Myocyte (in vitro differentiated cells): ENCODE results near the gene IGSF21. TPM values are rescaled to one million over a fixed set of nuclear protein-coding genes. Genes with fewer than 3 reads are reported as not detected.

Experiments
- DNase-seq: peaks from one replicate; pipeline ENCODE4 v3.0.0-alpha.2; 2012; ENCODE audit warnings: low read depth
- total RNA-seq: library from RNA; depleted of rRNA; stranded (reverse); fragments of >200 nt; gene quantifications from 2 replicates; pipeline ENCODE4 v1.2.3, GENCODE V29; 2014

The IGSF21 gene
- total RNA-seq, 1 donor from 2014 or later, result not detected

DNA sequence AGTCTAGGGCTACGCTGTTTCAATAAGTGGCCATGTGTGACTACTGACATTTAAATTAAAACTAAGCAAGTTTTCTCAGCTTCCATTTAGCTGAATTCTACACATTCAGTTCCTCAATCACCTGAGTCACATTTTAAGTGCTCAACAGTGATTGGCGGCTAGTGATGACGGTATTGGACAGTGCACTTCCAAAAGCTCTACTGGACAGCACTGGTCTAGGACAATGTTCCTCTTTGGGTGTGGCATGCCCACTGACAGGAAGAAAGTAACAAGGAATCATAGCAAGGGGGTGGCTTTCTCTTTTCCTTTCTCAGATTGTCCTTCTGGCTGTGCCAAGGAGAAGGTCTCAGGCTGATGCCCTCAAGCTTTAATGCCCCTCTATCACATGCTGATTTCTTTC is 11.7 kb downstream of the IGSF21 start:
- no peak for DNase-seq

- DNase-seq, result no peak
These were observed 12.3 kb downstream of the IGSF21 start for GRCh38 chr1:18119771-18120377.

GRCh38 chr1:18120638-18121037 is 13.0 kb downstream of the IGSF21 start:
- DNase-seq, result no peak

DNA sequence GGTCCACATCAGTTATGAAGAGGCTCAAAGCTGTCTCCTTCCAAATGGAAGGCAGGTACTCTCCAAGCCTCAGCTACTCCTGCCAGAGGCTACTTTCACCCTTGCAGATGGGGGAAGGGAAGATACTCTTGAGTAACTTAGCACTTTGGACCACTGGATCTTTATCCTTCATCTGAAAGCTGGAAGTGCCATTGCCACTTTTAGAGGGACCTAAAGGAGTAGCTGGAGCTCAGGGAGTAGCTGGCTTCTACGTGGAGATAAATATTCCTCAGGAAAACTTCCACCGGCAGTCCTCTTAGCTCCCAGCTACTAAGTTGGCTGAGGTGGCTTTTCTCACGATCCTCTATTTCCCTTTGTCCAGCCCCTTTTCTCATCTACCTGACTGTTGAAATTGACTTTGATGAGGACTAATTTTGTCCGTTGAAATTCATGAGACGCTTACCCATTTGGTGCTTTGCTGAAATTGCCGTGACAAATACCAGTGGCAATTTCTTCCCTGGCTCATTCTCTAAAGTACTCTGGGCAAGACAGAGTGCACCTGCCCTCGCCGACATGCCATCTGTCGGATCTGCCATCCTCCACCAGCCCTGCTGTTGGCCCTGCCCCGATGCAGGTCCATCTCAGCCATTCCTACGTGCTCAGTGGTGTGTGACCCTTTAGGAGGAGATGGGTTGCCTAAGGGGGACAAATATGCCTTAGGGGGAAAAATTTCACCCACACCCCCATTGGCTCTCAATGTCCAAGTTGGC is 13.6 kb downstream of the IGSF21 start:
- DNase-seq, result no peak

DNA sequence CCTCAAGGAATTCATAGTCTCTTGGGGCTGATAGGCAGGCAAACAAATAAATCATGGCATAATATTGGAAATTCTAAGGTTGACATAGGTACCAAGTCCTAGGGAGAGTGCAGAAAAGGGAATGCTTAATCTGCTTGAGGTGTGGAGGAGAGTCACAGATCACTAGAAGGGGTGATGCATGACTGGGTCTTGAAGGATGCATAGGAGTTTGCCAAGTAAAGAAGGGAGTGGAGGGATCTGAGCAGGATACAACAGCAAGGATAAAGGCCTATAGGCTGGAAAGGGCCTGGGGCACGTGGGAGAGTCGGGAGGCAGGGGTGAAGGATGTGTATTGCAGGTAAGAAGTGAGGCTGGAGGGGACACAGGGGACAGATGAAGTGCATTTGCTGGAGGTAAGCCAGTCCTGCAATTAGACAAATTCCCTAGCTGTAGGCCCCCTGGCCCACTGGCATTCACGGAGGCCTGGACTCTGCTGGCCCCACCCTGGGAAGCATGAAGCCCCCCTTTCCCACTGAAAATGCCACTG is 15.9 kb downstream of the IGSF21 start:
- DNase-seq, result no peak

DNA sequence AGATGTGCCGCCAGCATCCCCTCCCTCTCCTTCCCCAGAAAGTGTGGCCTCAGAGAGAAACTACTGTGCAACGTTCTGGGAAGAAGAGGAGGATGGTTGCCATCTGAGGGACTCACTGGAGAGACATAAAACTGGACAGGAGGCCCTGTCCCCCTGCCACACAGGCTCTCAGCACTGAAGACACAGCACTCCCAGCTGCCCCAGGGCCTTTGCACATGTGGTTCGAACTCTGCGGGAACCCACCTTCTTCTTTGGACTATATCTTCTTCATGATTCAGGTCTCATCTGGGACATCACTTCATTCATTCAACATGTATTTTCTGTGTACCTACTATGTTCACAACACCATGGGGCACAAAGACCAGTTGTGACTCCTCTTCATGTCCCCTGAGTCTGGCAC is 17.4 kb downstream of the IGSF21 start:
- DNase-seq, result no peak

- DNase-seq, result no peak
These were observed 19.0 kb downstream of the IGSF21 start for GRCh38 chr1:18126616-18127015.

GRCh38 chr1:18128298-18128697 is 20.7 kb downstream of the IGSF21 start:
- no peak for DNase-seq

DNA sequence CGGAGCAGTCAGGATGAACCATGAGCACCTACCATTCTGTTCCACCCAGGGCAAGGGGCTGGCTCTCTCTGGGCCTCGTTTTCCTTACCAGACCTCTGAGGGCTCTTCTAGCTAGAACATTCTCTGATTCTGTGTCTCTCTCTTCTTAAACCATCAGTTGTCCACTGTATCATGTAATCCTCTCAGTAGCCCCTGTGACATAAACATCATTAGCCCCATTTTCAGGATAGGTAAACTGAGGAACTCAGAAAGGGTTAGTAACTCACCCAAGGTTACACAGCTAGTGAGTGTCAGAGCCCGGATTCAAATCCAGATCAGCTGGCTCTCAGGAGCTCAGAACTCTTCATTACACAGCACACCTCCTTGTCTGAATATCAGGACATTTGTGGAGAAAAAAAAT is 22.8 kb downstream of the IGSF21 start:
- no peak for DNase-seq

- DNase-seq, result no peak
These were observed 24.6 kb downstream of the IGSF21 start for GRCh38 chr1:18132022-18132710.

GRCh38 chr1:18132711-18133541 is 25.3 kb downstream of the IGSF21 start:
- no peak for DNase-seq

- DNase-seq, result no peak
These were observed 26.9 kb downstream of the IGSF21 start for GRCh38 chr1:18134324-18135046.

- DNase-seq, result no peak
These were observed 30.3 kb downstream of the IGSF21 start for GRCh38 chr1:18137759-18138345.

GRCh38 chr1:18139198-18139981 is 31.8 kb downstream of the IGSF21 start:
- DNase-seq, result no peak

GRCh38 chr1:18140411-18140810 is 32.8 kb downstream of the IGSF21 start:
- DNase-seq, result no peak

DNA sequence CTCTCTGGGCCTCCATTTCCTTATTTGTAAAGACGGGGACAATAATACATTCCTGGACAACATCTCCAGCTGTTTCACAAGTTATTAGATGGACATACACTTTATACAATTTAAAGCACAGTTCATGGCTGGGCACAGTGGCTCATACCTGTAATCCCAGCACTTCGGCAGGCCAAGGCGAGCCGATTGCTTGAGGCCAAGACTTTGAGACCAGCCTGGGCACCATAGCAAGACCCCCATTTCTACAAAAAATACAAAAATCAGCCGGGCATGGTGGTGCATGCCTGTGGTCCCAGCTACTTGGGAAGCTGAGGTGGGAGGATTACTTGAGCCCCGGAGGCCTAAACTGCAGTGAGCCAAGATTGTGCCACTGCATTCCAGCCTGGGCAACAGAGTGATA is 34.1 kb downstream of the IGSF21 start:
- DNase-seq, result no peak

- no peak for DNase-seq
These were observed 34.9 kb downstream of the IGSF21 start for GRCh38 chr1:18142471-18142870.

DNA sequence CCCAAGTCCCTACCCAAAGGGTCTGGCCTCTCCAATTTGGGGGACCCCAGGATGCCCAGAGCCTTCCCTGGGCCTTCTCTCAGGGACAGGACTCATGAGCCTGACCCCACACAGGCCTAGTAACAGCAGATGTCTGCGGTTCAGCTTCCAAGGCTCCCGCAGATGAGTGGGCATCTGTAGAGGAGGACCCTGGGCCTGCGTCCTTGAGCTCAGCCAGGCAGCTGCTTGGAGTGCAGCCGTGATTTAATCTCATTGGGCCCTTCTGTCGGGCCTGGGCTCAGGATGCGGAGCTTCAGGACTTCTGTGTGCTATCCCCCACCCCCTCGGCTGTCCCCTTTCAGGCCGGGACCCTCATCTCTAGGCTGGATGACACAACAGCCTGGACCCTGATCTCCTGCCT is 35.4 kb downstream of the IGSF21 start:
- DNase-seq, result no peak

DNA sequence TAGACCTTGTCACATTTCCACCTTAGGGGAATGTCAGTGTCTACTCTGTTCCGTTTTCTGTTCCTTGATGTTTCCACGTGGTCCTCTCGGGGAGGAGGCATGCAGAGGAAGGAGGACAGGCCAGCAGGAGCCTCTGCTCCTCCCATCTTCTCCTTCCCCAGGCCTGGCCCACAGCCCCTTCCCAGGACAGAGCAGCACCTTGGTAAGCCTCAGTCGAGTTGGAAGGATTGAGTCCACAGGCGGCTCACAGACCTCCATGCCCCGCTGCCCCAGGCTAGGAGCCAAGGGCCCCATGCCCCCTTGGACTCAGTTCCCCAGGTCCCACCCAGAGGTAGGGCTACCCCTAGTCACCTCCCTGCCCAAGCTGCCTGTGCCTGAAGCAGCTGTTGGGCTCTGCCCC is 36.5 kb downstream of the IGSF21 start:
- no peak for DNase-seq
